Stimulated activated CD8-positive, alpha-beta memory T cell treated with anti-CD3 and anti-CD28 coated beads, Interleukin-4, amount 100 ng/mL, for 48 hours (primary cell): ENCODE data around the gene PSMA2.
"Not testable (repeated sequence)": the region's sequence is repeated elsewhere in the genome, so short reads cannot be mapped to it uniquely, and the experiment has no call there.

Experiments
- DNase-seq: peaks from one replicate; pipeline ENCODE4 v3.0.0-alpha.2; 2020

Gene PSMA2

DNA sequence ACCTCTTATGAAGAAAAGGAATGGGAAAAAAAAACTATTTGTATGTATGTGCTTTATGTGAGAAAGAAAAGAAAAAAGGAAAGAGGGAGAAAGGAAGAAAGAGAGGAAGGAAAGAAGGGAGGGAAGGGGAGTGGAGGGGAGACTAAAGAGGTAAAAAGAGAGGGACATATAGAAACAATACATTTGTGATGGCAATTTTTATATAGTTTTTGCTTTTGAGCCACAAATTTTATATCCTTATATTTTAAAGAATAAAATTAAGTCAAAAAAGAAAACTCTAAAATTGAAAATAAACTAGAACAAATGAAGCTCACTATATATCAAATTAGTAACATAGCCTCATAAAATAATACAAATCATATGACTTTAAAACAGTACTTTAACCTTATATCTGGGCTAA is 31.1 kb downstream of the PSMA2 start:
- no peak for DNase-seq

GRCh38 chr7:42893346-42894240 is 38.4 kb downstream of the PSMA2 start:
- DNase-seq = no peak

DNA sequence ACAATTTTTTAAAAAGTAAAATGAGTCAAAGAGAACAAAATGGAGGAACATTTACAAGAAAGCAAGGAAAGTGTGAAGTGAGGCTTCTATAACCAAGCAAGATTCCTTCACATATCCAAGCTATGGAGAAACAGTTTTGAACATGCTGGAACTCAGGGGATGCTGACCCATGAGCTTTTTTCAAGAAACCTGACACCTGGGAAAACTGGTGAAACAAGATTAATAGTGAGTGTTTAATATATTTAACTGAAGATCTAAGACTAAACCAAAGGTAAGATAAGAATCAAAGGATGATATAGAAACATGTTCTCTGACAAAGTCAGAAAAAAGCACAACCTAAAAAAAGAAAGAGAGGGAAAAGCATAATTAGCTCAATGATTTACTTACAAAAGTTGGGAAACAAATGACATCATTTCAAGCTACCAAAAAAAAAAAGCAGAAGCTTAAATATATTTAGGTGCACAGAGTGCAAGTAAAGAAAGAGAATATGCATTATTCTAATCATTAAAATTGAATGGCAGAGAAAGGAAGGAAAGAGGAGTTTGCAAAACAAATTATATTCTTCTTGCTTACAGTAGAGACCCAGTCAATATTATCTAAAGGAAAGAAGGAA is 45.0 kb downstream of the PSMA2 start:
- DNase-seq = no peak

GRCh38 chr7:42886129-42886528 is 45.8 kb downstream of the PSMA2 start:
- no peak for DNase-seq

- DNase-seq = not testable (repeated sequence)
Measured at GRCh38 chr7:42885183-42885582, 46.8 kb downstream of the PSMA2 start.

- no peak for DNase-seq
Measured at GRCh38 chr7:42883950-42884349, 48.0 kb downstream of the PSMA2 start.

GRCh38 chr7:42880392-42880791 is 51.6 kb downstream of the PSMA2 start:
- DNase-seq = no peak

DNA sequence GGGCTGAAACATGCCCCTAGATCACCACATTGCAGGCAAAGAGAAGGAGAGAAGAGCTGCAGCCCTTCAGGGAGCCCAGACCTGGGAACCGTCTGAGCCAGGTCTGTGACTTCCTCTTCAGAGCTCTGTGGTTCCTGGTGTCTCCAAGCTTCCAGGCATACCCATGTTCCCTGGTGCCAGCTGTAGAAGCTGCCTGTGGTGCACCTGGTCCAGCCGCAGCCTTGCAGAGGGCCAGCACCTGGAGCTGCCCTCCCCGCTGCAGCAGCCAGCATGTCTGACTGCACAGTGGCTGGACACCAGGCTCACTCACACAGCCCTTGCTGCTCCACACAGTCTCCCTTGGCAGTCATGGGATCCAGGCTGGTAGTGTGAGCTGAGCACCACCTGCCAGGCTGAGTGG is 53.7 kb downstream of the PSMA2 start:
- DNase-seq = no peak

DNA sequence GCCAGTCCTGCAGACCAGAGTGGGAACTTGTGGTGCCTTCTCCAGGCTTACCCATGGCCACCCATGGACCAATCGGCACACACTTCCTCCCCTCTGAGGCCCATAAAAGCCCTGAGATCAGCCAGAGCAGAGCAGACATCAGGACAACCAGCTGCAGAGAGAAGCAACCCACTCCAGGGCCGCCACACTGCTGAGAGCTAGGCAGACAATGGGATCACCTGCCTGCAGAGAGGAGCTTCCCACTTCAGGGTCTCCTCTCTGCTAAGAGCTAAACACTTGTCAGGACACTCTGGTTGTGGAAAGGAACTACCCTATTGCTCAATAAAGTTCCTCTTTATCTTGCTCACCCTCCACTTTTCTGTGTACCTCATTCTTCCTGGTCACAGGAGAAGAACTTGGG is 54.1 kb downstream of the PSMA2 start:
- no peak for DNase-seq

DNA sequence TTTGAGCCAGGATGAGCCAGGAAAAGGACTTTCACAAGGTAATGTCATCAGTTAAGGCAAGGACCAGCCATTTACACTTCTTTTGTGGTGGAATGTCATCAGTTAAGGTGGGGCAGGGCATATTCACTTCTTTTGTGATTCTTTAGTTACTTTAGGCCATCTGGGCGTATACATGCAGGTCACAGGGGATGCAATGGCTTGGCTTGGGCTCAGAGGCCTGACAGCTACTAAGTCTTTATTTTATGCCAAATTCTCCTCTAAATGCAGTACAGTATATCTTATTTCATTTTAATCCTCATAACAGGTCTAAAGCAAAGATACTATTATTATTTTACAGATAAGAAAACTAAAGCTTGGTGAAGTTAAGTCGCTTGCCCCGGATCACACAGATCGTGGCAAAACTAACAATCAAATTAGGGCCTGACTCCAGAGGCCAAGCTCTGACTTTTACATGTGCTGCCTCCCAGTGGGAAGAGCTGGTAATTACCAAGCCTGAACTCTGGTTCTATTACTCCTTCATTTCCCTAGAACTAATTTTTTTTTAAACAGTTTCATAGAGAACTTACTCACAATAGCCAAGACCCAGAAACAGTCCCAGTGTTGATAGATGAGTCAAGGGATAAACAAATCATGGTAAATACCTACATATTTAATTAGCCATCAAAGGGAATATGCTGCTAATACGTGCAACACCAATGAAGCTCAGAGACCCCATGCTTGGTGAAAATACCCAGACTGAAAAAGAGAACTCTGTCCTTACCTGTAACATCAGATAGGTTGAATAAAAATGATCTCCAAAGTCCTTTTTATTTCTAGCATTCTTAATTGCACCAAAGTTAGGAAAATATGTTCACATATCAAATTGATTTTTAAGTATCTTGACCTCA is 55.5 kb downstream of the PSMA2 start:
- DNase-seq = peak; percentile 78

DNA sequence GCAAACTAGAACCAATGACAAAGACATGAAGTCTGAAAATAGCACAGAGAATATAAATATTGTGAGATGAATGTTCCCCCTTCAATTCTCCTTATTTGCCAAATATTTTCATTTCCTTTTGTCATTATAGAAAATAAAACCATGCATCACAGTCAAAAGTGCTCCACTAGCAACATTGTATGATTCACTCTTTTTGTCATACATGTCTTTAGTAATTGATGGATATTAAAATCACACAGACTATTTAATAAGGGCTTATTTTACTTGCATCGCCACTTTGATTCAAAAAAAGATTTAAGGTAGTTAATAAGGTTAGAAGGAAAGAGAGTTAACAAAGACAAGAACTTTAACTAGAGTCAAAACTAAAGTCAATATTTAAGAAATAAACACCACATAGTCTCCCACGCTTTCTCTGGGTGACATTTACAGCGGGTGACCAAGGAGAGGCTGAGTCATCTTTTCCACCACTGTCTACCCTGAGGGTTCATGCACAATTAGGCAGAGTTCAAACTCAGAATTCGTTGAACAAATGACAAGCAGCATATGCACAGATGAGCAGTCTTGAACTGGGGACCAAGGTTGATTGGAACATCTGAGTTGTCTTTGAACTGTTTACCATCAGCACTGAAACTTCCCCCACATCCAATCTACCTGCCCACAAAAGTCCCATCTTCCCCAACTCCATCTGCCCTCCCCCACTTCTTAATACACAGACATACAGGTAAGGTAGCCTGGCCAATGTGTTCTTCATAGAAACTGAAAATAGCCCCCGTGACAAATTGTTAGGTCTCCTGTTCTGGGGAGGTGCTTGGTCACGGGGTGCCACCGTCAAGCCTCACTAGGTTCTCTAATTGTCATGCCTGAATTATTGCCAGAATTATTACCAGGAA is 62.6 kb downstream of the PSMA2 start:
- peak; percentile 55 for DNase-seq

GRCh38 chr7:42868480-42868879 is 63.5 kb downstream of the PSMA2 start:
- DNase-seq = no peak
